ENCODE measurements around the gene SAMD11.

DNA sequence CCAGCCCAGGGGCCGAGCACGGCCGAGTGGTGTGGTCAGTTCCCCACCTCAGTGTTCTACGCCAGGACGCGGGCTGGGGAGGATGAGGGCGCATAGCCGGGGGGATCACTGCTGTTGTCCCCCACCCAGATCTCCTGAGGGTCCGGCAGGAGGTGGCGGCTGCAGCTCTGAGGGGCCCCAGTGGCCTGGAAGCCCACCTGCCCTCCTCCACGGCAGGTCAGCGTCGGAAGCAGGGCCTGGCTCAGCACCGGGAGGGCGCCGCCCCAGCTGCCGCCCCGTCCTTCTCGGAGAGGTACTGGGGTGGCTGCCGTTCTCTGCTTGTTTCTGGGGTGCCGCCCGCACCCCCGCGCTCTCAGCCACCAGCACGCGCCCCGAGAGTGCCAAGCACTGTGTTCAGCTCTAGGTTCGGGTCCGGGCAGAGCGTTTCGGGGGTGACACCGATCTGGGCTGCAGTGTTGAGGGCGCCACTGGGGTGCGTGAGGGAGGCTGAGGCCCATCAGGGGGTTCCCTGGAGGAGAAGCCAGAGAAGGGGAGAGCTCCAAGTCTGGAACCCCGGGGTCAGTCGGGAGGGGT is 17.4 kb downstream of the SAMD11 start:
- no peak for TF ChIP-seq YY1 (IDR thresholded peaks at IDR 0.05; ENCODE audit: insufficient read depth, insufficient read length)
- no peak for TF ChIP-seq SUZ12 (IDR thresholded peaks at IDR 0.05; ENCODE audit: extremely low read depth, insufficient read depth, insufficient read length)
- TF ChIP-seq ZNF274 (IDR thresholded peaks at IDR 0.05; ENCODE audit: low read depth, low read length): no peak
